ENCODE measurements around the gene NUDT5. TPM values are rescaled to one million over a fixed set of nuclear protein-coding genes. Genes with fewer than 3 reads are reported as not detected.
"Not testable (repeated sequence)": the region's sequence is repeated elsewhere in the genome, so short reads cannot be mapped to it uniquely, and the experiment has no call there.

NUDT5 gene
- polyA plus RNA-seq, 4 donors: 35.9 to 59.5 (median 44.1) TPM

DNA sequence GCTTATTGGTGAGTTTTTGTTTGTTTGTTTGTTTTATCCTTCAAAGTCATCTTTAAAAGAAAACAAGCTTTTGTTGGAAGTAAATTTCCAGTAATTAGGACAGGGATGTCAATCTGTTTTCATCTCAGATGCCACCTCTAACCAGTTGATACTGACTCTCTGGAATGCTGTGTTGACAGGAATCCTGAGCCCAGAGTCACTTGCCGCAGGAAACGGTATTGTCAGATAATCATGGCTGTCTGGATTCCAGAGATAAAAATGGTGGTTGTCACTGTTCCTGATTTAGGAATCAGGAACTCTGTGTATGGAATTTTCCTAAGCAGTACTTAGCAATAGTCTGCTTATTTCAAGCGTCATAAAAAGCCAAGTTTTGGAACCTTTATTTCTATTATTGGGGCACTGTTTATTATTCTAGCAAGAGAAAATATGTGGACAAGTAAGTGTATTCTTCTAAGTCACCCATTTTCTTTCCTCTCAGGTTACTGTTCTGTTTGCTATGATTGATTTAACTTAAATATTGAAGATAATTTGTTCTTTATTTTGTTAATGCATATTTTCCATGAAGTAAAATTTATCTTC, 39.5 kb upstream of the NUDT5 start:
- Histone ChIP-seq H3K4me3 (ENCODE audit: low read depth in 1 of 3, low read length in 3 of 3) (no peak overlapping the region), H3K9me3 (ENCODE audit: control insufficient read depth in 2 of 2, insufficient read depth in 1 of 2, low read depth in 1 of 2, low read length in 1 of 2) (no peaks in the 10 kb centered on the region), H3K36me3 (ENCODE audit: control insufficient read depth in 3 of 3, insufficient read depth in 2 of 3, low read depth in 1 of 3, low read length in 3 of 3) (peaks cover 3 to 37% (median 15%) of the 10 kb centered on the region in 3 donors), H3K4me1 (ENCODE audit: control insufficient read depth in 3 of 3, insufficient read depth in 2 of 3, low read depth in 1 of 3, low read length in 2 of 3) (no peaks in the 10 kb centered on the region), H3K27ac (ENCODE audit: low read depth in 1 of 3, low read length in 2 of 3) (no peak overlapping the region), H3K27me3 (ENCODE audit: control insufficient read depth in 3 of 3, insufficient read depth in 3 of 3, low read length in 3 of 3) (no peaks in the 10 kb centered on the region)
- DNase-seq (no peak), FAIRE-seq (no peak)
- 76 to 90% (median 90%) methylated on average over 3 of the region's 3 CpGs for WGBS, 3 donors

GRCh38 chr10:12234687-12235086, 39.0 kb upstream of the NUDT5 start:
- FAIRE-seq; H3K4me1 ChIP-seq (ENCODE audit: control insufficient read depth in 3 of 3, insufficient read depth in 2 of 3, low read depth in 1 of 3, low read length in 2 of 3); H3K4me3 ChIP-seq (ENCODE audit: low read depth in 1 of 3, low read length in 3 of 3); H3K27me3 ChIP-seq (ENCODE audit: control insufficient read depth in 3 of 3, insufficient read depth in 3 of 3, low read length in 3 of 3); H3K9me3 ChIP-seq (ENCODE audit: control insufficient read depth in 2 of 2, insufficient read depth in 1 of 2, low read depth in 1 of 2, low read length in 1 of 2); DNase-seq; H3K27ac ChIP-seq (ENCODE audit: low read depth in 1 of 3, low read length in 2 of 3): not testable (repeated sequence)
- H3K36me3 ChIP-seq (ENCODE audit: control insufficient read depth in 3 of 3, insufficient read depth in 2 of 3, low read depth in 1 of 3, low read length in 3 of 3): peaks cover 3 to 40% (median 13%) of the 10 kb centered on the region in 3 donors
- 96 to 98% (median 97%) methylated on average over 5 of the region's 5 CpGs for WGBS, 3 donors

DNA sequence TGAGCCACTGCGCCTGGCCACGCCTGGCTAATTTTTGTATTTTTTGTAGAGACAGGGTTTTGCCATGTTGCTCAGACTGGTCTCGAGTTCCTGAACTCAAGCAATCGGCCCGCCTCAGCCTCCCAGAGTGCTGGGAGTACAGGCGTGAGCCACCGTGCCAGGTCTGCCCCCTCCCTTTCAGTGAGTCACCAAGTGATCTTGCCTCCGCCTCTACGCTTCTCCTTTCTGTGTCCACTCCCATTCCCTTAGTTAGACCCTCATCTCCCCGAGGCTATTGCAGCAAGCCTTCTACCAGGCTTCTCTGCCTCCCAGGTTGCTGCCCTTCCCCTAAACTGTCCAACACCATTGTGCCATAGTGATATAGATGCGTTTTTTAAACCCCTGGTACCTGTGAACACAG, 33.2 kb upstream of the NUDT5 start:
- no peak for DNase-seq

DNA sequence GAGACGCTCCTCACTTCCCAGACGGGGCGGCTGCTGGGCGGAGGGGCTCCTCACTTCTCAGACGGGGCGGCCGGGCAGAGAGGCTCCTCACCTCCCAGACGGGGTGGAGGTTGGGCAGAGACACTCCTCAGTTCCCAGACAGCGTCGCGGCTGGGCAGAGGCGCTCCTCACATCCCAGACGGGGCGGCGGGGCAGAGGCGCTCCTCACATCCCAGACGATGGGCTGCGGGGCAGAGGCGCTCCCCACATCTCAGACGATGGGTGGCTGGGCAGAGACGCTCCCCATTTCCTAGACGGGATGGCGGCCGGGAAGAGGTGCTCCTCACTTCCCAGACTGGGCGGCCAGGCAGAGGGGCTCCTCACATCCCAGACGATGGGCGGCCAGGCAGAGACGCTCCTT, 30.7 kb upstream of the NUDT5 start:
- not testable (repeated sequence) for H3K27ac ChIP-seq (ENCODE audit: low read depth in 1 of 3, low read length in 2 of 3); H3K4me1 ChIP-seq (ENCODE audit: control insufficient read depth in 3 of 3, insufficient read depth in 2 of 3, low read depth in 1 of 3, low read length in 2 of 3); DNase-seq; H3K9me3 ChIP-seq (ENCODE audit: control insufficient read depth in 2 of 2, insufficient read depth in 1 of 2, low read depth in 1 of 2, low read length in 1 of 2); FAIRE-seq; H3K4me3 ChIP-seq (ENCODE audit: low read depth in 1 of 3, low read length in 3 of 3); H3K27me3 ChIP-seq (ENCODE audit: control insufficient read depth in 3 of 3, insufficient read depth in 3 of 3, low read length in 3 of 3)
- 93 to 96% (median 96%) methylated on average over 19 to 28 of the region's 28 CpGs for WGBS, 3 donors
- H3K36me3 ChIP-seq (ENCODE audit: control insufficient read depth in 3 of 3, insufficient read depth in 2 of 3, low read depth in 1 of 3, low read length in 3 of 3): peaks cover 0 to 50% (median 8%) of the 10 kb centered on the region in 3 donors

More for the DNA sequence above, 33.2 kb upstream of the NUDT5 start:
- H3K4me3 ChIP-seq (ENCODE audit: low read depth in 1 of 3, low read length in 3 of 3): no peak overlapping the region
- H3K9me3 ChIP-seq (ENCODE audit: control insufficient read depth in 2 of 2, insufficient read depth in 1 of 2, low read depth in 1 of 2, low read length in 1 of 2): peaks cover 0 to 7% of the 10 kb centered on the region in 2 donors
- no peaks in the 10 kb centered on the region for H3K27me3 ChIP-seq (ENCODE audit: control insufficient read depth in 3 of 3, insufficient read depth in 3 of 3, low read length in 3 of 3)
- FAIRE-seq: no peak
- H3K27ac ChIP-seq (ENCODE audit: low read depth in 1 of 3, low read length in 2 of 3): no peak overlapping the region
- WGBS, 3 donors: 96 to 98% (median 98%) methylated on average over 11 of the region's 11 CpGs
- H3K4me1 ChIP-seq (ENCODE audit: control insufficient read depth in 3 of 3, insufficient read depth in 2 of 3, low read depth in 1 of 3, low read length in 2 of 3): no peaks in the 10 kb centered on the region
- H3K36me3 ChIP-seq (ENCODE audit: control insufficient read depth in 3 of 3, insufficient read depth in 2 of 3, low read depth in 1 of 3, low read length in 3 of 3): peaks cover 0 to 44% (median 7%) of the 10 kb centered on the region in 3 donors

- H3K9me3 ChIP-seq (ENCODE audit: control insufficient read depth in 2 of 2, insufficient read depth in 1 of 2, low read depth in 1 of 2, low read length in 1 of 2): peaks cover 0 to 7% of the 10 kb centered on the region in 2 donors
- H3K4me1 ChIP-seq (ENCODE audit: control insufficient read depth in 3 of 3, insufficient read depth in 2 of 3, low read depth in 1 of 3, low read length in 2 of 3): no peaks in the 10 kb centered on the region
- peaks cover 0 to 51% (median 6%) of the 10 kb centered on the region in 3 donors for H3K36me3 ChIP-seq (ENCODE audit: control insufficient read depth in 3 of 3, insufficient read depth in 2 of 3, low read depth in 1 of 3, low read length in 3 of 3)
- no peaks in the 10 kb centered on the region for H3K27me3 ChIP-seq (ENCODE audit: control insufficient read depth in 3 of 3, insufficient read depth in 3 of 3, low read length in 3 of 3)
- no peak overlapping the region for H3K27ac ChIP-seq (ENCODE audit: low read depth in 1 of 3, low read length in 2 of 3)
- DNase-seq (no peak), FAIRE-seq (no peak)
- WGBS, 3 donors: 97 to 100% (median 98%) methylated on average over 2 of the region's 2 CpGs
- H3K4me3 ChIP-seq (ENCODE audit: low read depth in 1 of 3, low read length in 3 of 3): no peak overlapping the region
These were observed 29.8 kb upstream of the NUDT5 start for GRCh38 chr10:12225444-12225843.

DNA sequence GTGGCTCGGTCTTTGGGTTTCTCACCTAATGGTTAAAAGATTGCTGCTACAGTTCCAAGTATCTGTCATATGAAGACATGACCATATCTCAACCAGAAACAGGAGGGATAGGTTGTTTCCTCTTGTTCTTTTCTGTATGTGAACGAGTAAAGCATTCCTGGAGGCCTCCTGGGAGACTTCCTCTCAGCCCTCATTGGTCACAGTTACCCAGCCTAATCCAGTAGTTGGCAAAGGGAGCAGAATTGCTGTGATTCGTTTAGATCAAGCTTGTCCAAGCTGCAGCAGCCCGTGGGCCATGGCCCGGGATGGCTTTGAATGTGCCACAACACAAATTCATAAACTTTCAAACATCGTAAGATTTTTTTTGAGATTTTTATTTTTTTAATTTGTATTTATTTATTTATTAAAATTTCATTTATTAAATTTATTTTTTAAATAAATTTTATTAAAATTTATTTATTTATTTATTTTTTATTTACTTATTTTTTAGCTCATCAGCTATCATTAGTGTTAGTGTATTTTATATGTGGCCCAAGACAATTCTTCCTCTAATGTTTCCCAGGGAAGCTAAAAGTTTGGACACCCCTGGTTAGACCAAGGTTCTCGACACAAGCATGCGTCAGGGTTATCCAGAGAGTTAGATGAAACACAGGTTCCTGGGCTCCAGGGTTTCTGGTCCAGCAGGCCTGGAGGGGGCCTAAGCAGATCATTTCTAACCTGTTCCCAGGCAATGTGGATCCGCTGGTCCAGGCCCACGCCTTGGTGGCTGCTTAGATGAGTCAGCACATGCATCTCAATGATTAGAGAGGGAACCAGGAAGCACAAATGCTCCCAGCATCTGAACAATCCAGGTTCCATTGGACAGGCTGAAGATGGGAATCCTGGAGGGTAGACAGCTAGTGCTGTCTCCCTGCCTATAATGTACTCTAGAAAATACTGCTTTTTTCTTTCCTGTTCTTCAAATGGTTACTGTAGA, 25.9 kb upstream of the NUDT5 start:
- peaks cover 6 to 51% (median 17%) of the 10 kb centered on the region in 3 donors for H3K36me3 ChIP-seq (ENCODE audit: control insufficient read depth in 3 of 3, insufficient read depth in 2 of 3, low read depth in 1 of 3, low read length in 3 of 3)
- no peak for FAIRE-seq
- DNase-seq: peak in 1 of 2 donors; percentile 16

GRCh38 chr10:12218991-12219390, 23.3 kb upstream of the NUDT5 start:
- Histone ChIP-seq H3K9me3 (ENCODE audit: control insufficient read depth in 2 of 2, insufficient read depth in 1 of 2, low read depth in 1 of 2, low read length in 1 of 2) (no peaks in the 10 kb centered on the region), H3K4me1 (ENCODE audit: control insufficient read depth in 3 of 3, insufficient read depth in 2 of 3, low read depth in 1 of 3, low read length in 2 of 3) (peaks cover 0 to 7% (median 3%) of the 10 kb centered on the region in 3 donors), H3K4me3 (ENCODE audit: low read depth in 1 of 3, low read length in 3 of 3) (no peak overlapping the region), H3K27ac (ENCODE audit: low read depth in 1 of 3, low read length in 2 of 3) (no peak overlapping the region), H3K27me3 (ENCODE audit: control insufficient read depth in 3 of 3, insufficient read depth in 3 of 3, low read length in 3 of 3) (no peaks in the 10 kb centered on the region), H3K36me3 (ENCODE audit: control insufficient read depth in 3 of 3, insufficient read depth in 2 of 3, low read depth in 1 of 3, low read length in 3 of 3) (peaks cover 6 to 42% (median 15%) of the 10 kb centered on the region in 3 donors)
- 88 to 95% (median 93%) methylated on average over 8 of the region's 8 CpGs for WGBS, 3 donors
- FAIRE-seq (no peak), DNase-seq (no peak)

More for the DNA sequence above, 25.9 kb upstream of the NUDT5 start:
- no peak overlapping the region for H3K27ac ChIP-seq (ENCODE audit: low read depth in 1 of 3, low read length in 2 of 3)
- WGBS, 3 donors: 88 to 97% (median 94%) methylated on average over 10 of the region's 10 CpGs
- H3K4me3 ChIP-seq (ENCODE audit: low read depth in 1 of 3, low read length in 3 of 3): no peak overlapping the region
- H3K9me3 ChIP-seq (ENCODE audit: control insufficient read depth in 2 of 2, insufficient read depth in 1 of 2, low read depth in 1 of 2, low read length in 1 of 2): peaks cover 0 to 3% of the 10 kb centered on the region in 2 donors
- peaks cover 0 to 2% (median 0%) of the 10 kb centered on the region in 3 donors for H3K4me1 ChIP-seq (ENCODE audit: control insufficient read depth in 3 of 3, insufficient read depth in 2 of 3, low read depth in 1 of 3, low read length in 2 of 3)
- no peaks in the 10 kb centered on the region for H3K27me3 ChIP-seq (ENCODE audit: control insufficient read depth in 3 of 3, insufficient read depth in 3 of 3, low read length in 3 of 3)

- no peaks in the 10 kb centered on the region for H3K27me3 ChIP-seq (ENCODE audit: control insufficient read depth in 3 of 3, insufficient read depth in 3 of 3, low read length in 3 of 3)
- H3K27ac ChIP-seq (ENCODE audit: low read depth in 1 of 3, low read length in 2 of 3): no peak overlapping the region
- 33 to 35% (median 34%) methylated on average over 6 of the region's 6 CpGs for WGBS, 3 donors
- H3K36me3 ChIP-seq (ENCODE audit: control insufficient read depth in 3 of 3, insufficient read depth in 2 of 3, low read depth in 1 of 3, low read length in 3 of 3): peaks cover 6 to 37% (median 21%) of the 10 kb centered on the region in 3 donors
- DNase-seq (peak; percentile 59 to 61), FAIRE-seq (no peak)
- peaks cover 0 to 6% of the 10 kb centered on the region in 2 donors for H3K9me3 ChIP-seq (ENCODE audit: control insufficient read depth in 2 of 2, insufficient read depth in 1 of 2, low read depth in 1 of 2, low read length in 1 of 2)
- H3K4me3 ChIP-seq (ENCODE audit: low read depth in 1 of 3, low read length in 3 of 3): no peak overlapping the region
- H3K4me1 ChIP-seq (ENCODE audit: control insufficient read depth in 3 of 3, insufficient read depth in 2 of 3, low read depth in 1 of 3, low read length in 2 of 3): peaks cover 0 to 7% (median 3%) of the 10 kb centered on the region in 3 donors
These were observed 19.1 kb upstream of the NUDT5 start for GRCh38 chr10:12214763-12215218.
